ENCODE data around the gene LYSMD2. TPM values are rescaled to one million over a fixed set of nuclear protein-coding genes. Genes with fewer than 3 reads are reported as not detected.

The LYSMD2 gene
- total and polyA plus RNA-seq, 10 donors: 18.1 to 41.7 (median 33.2) TPM

GRCh38 chr15:51758645-51759044 is 21.2 kb upstream of the LYSMD2 start:
- Histone ChIP-seq H3K27me3 (replicated peaks in 1 of 7) (no peaks in the 10 kb centered on the region), H3K4me1 (peaks cover 0 to 64% (median 24%) of the 10 kb centered on the region in 6 donors), H3K9me3 (peaks cover 0 to 5% (median 0%) of the 10 kb centered on the region in 8 donors), H3K36me3 (no peaks in the 10 kb centered on the region), H3K4me3 (no peak overlapping the region), H3K27ac (peak overlapping the region in 6 of 8 donors; percentile 29 to 58 (median 53))
- TF ChIP-seq POLR2A (IDR thresholded peaks at IDR 0.05): no peak
- TF ChIP-seq CTCF (IDR thresholded peaks at IDR 0.05 in 8 of 11, conservative IDR thresholded peaks at IDR 0.05 in 3 of 11): no peak
- peak in 1 of 3 donors; percentile 14 for TF ChIP-seq POLR2AphosphoS5 (IDR thresholded peaks at IDR 0.05)
- intact Hi-C loops (cut with DNase I; ENCODE audit: low total_unique reads): no loop called here
- WGBS, 5 donors: 54 to 63% (median 61%) methylated on average over 1 of the region's 1 CpG
- DNase-seq: no peak

- TF ChIP-seq POLR2AphosphoS5 (IDR thresholded peaks at IDR 0.05): no peak
- TF ChIP-seq CTCF (IDR thresholded peaks at IDR 0.05 in 8 of 11, conservative IDR thresholded peaks at IDR 0.05 in 3 of 11): no peak
- TF ChIP-seq POLR2A (IDR thresholded peaks at IDR 0.05): no peak
- intact Hi-C loops (cut with DNase I; ENCODE audit: low total_unique reads): no loop called here
- Histone ChIP-seq H3K9me3 (peaks cover 0 to 5% (median 0%) of the 10 kb centered on the region in 8 donors), H3K36me3 (no peaks in the 10 kb centered on the region), H3K27ac (no peak overlapping the region), H3K27me3 (replicated peaks in 1 of 7) (no peaks in the 10 kb centered on the region), H3K4me3 (no peak overlapping the region), H3K4me1 (peaks cover 0 to 76% (median 33%) of the 10 kb centered on the region in 6 donors)
- DNase-seq: no peak
- WGBS, 5 donors: 75 to 90% (median 84%) methylated on average over 2 of the region's 2 CpGs
These were observed 20.0 kb upstream of the LYSMD2 start for GRCh38 chr15:51757450-51757849.

- 35 to 74% (median 64%) methylated on average over 4 of the region's 4 CpGs for WGBS, 5 donors
- peak overlapping the region in 3 of 8 donors; percentile 2 to 69 (median 35) for H3K27ac ChIP-seq
- peak overlapping the region in 1 of 8 donors; percentile 11 for H3K4me3 ChIP-seq
- TF ChIP-seq POLR2A (IDR thresholded peaks at IDR 0.05) (no peak), POLR2AphosphoS5 (IDR thresholded peaks at IDR 0.05) (no peak), CTCF (IDR thresholded peaks at IDR 0.05 in 8 of 11, conservative IDR thresholded peaks at IDR 0.05 in 3 of 11) (no peak)
- no peaks in the 10 kb centered on the region for H3K27me3 ChIP-seq (replicated peaks in 1 of 7)
- peaks cover 0 to 82% (median 39%) of the 10 kb centered on the region in 6 donors for H3K4me1 ChIP-seq
- DNase-seq: no peak
- intact Hi-C loops (cut with DNase I; ENCODE audit: low total_unique reads): no loop called here
- H3K36me3 ChIP-seq: no peaks in the 10 kb centered on the region
- peaks cover 0 to 5% (median 0%) of the 10 kb centered on the region in 8 donors for H3K9me3 ChIP-seq
These were observed 19.0 kb upstream of the LYSMD2 start for GRCh38 chr15:51756482-51756881.

GRCh38 chr15:51755790-51756189 is 18.3 kb upstream of the LYSMD2 start:
- Histone ChIP-seq H3K27me3 (replicated peaks in 1 of 7) (peaks cover 0 to 6% (median 0%) of the 10 kb centered on the region in 7 donors), H3K9me3 (peaks cover 0 to 5% (median 0%) of the 10 kb centered on the region in 8 donors), H3K36me3 (no peaks in the 10 kb centered on the region), H3K4me1 (peaks cover 2 to 87% (median 44%) of the 10 kb centered on the region in 6 donors), H3K4me3 (peak overlapping the region in 1 of 8 donors; percentile 11), H3K27ac (peak overlapping the region in 3 of 8 donors; percentile 2 to 69 (median 35))
- TF ChIP-seq POLR2A (IDR thresholded peaks at IDR 0.05): no peak
- no peak for TF ChIP-seq POLR2AphosphoS5 (IDR thresholded peaks at IDR 0.05)
- no peak for TF ChIP-seq CTCF (IDR thresholded peaks at IDR 0.05 in 8 of 11, conservative IDR thresholded peaks at IDR 0.05 in 3 of 11)
- intact Hi-C loops (cut with DNase I; ENCODE audit: low total_unique reads): no loop called here
- WGBS, 5 donors: 34 to 64% (median 42%) methylated on average over 4 of the region's 4 CpGs
- no peak for DNase-seq

Data from spleen (tissue), 11 donors.